ENCODE results near the gene MSL1.

GRCh38 chr17:40113907-40114245 lies 7.9 kb upstream of the MSL1 start:
- TF ChIP-seq CTCF (tag by site-specific recombination; IDR thresholded peaks at IDR 0.05) = no peak
- TF ChIP-seq REST (tag by site-specific recombination; IDR thresholded peaks at IDR 0.05) = no peak
- no peak for TF ChIP-seq ZNF654 (tag by site-specific recombination; IDR thresholded peaks at IDR 0.05; ENCODE audit: low read depth)
- TF ChIP-seq ZBTB26 (tag by site-specific recombination; optimal IDR thresholded peaks at IDR 0.05) = no peak
- TF ChIP-seq ZNF292 (tag by site-specific recombination; IDR thresholded peaks at IDR 0.05; ENCODE audit: borderline replicate concordance, low read depth) = no peak
- no peak for TF ChIP-seq ZNF23 (tag by site-specific recombination; IDR thresholded peaks at IDR 0.05; ENCODE audit: borderline replicate concordance)

Data from HEK293 (cell line).